HepG2 (cell line): Measurements from ENCODE around the gene MAPK4. TPM values are rescaled to one million over a fixed set of nuclear protein-coding genes. Genes with fewer than 3 reads are reported as not detected.

Experiments
- ATAC-seq: fragments of 200-7000 bp; cut with Tn5 transposase; 3 replicates; pipeline ENCODE4 v1.9.1; 2020; ENCODE audit warnings: mild to moderate bottlenecking, moderate library complexity
- BruUV-seq: library from RNA; stranded (reverse); fragments of 400-500 nt; replicated peaks from 2 replicates; lab custom pipeline; 2021; lab: Mats Ljungman, UMichigan
- CTCF ChIA-PET: fragments of 300-600 bp; formaldehyde crosslinking; extraction: SDS; loops from one replicate; lab custom pipeline; 2021; ENCODE audit warnings: low total read pairs, inconsistent platforms, low intra/inter-chr PET ratio; lab: Yijun Ruan, JAX
- POLR2A ChIA-PET: fragments of 350-600 bp; sonication (Branson Sonifier 250); formaldehyde crosslinking; loops from one replicate; lab custom pipeline; 2020; ENCODE audit warnings: antibody characterized with exemption, inconsistent platforms; lab: Yijun Ruan, JAX
- DNase-seq: peaks from one replicate; pipeline ENCODE4 v3.0.0-alpha.2; 2015; ENCODE audit warnings: low spot score
- FAIRE-seq: peaks from 3 replicates; lab custom pipeline; 2011; peaks lifted over from hg19 to GRCh38; lab: Jason Lieb, UNC
- H2AFZ ChIP-seq: one replicate; pipeline ENCODE4 v1.6.1; 2011; ENCODE audit warnings: low read length, inconsistent platforms
- H3K27ac ChIP-seq: fragments of 300-600 bp; 3 replicates; pipeline ENCODE4 v1.8.0; 2011; ENCODE audit warnings: mixed run types, mild to moderate bottlenecking, mixed read lengths, low read length, inconsistent platforms; ENCODE audit not compliant: insufficient read depth; ENCODE audit errors: extremely low read length
- H3K27me3 ChIP-seq, 2 experiments: fragments of 200-600 bp in 1 of 2; 2 replicates in 1 of 2; 3 replicates in 1 of 2; pipeline versions ENCODE4 v1.6.0 to v1.8.0; 2011; ENCODE audit warnings: low read length in 2 of 2, mild to moderate bottlenecking in 2 of 2, moderate library complexity in 2 of 2, inconsistent platforms in 1 of 2; ENCODE audit not compliant: insufficient read depth in 2 of 2, control insufficient read depth in 1 of 2
- H3K36me3 ChIP-seq, 2 experiments: fragments of 200-600 bp in 1 of 2; replicated peaks in 1 of 2; 2 replicates in 1 of 2; 3 replicates in 1 of 2; pipeline versions ENCODE4 v1.5.1 to v1.8.0; 2011; ENCODE audit warnings: low read length in 2 of 2, inconsistent platforms in 1 of 2; ENCODE audit not compliant: insufficient read depth in 2 of 2, control insufficient read depth in 1 of 2
- H3K4me1 ChIP-seq: 2 replicates; pipeline ENCODE4 v1.5.1; 2012; ENCODE audit warnings: low read length, inconsistent platforms; ENCODE audit not compliant: insufficient read depth
- H3K4me2 ChIP-seq: 2 replicates; pipeline ENCODE4 v1.6.0; 2011; ENCODE audit warnings: low read depth, low read length, inconsistent platforms
- H3K4me3 ChIP-seq, 3 experiments: fragments of 200-600 bp in 1 of 3; sonication (generic), shearing (Covaris generic) in 1 of 3; replicated peaks in 1 of 3; 2 replicates each; pipeline ENCODE4 v1.5.1; 2011 to 2016; ENCODE audit warnings: low read length in 3 of 3, inconsistent platforms in 2 of 3, low read depth in 2 of 3, mild to moderate bottlenecking in 2 of 3, control low read depth in 1 of 3, mixed read lengths in 1 of 3; ENCODE audit not compliant: insufficient read depth in 1 of 3
- H3K79me2 ChIP-seq: one replicate; pipeline ENCODE4 v1.6.1; 2011; ENCODE audit warnings: low read length, inconsistent platforms; ENCODE audit not compliant: insufficient read depth
- H3K9ac ChIP-seq: 2 replicates; pipeline ENCODE4 v1.6.0; 2011; ENCODE audit warnings: mild to moderate bottlenecking, low read depth, low read length, inconsistent platforms; ENCODE audit not compliant: insufficient read depth
- H3K9me3 ChIP-seq: 2 replicates; pipeline ENCODE4 v1.5.1; 2012; ENCODE audit warnings: mild to moderate bottlenecking, low read length
- H4K20me1 ChIP-seq: 2 replicates; pipeline ENCODE4 v1.6.0; 2011; ENCODE audit warnings: inconsistent platforms, mild to moderate bottlenecking, low read length, moderate library complexity; ENCODE audit not compliant: insufficient read depth
- MAX ChIP-seq: IDR thresholded peaks from 2 replicates; pipeline ENCODE4 v1.6.1; 2012; ENCODE audit warnings: inconsistent platforms
- PRDM10 ChIP-seq: sonication (generic); formaldehyde crosslinking; IDR thresholded peaks from 2 replicates; pipeline ENCODE4 v1.4.0; 2020; ENCODE audit warnings: low read depth, missing genetic modification reagents
- ZNF770 ChIP-seq: sonication (generic); formaldehyde crosslinking; IDR thresholded peaks from 2 replicates; pipeline ENCODE4 v1.5.0; 2020; ENCODE audit warnings: mild to moderate bottlenecking, missing genetic modification reagents
- WGBS: methylation state at CpG from one replicate; pipeline ENCODE4 v1.1.6; 2017; ENCODE audit warnings: low lambda C conversion rate; 5-methylcytosine and 5-hydroxymethylcytosine counted together
- in situ Hi-C: cut with HindIII; loops from 2 replicates; pipeline ENCODE4 v1.10.0; 2017; ENCODE audit warnings: low pct_unique_long_range_greater_than_20kb; ENCODE audit not compliant: extremely low pct_ligation_motif_present
- intact Hi-C: fragments of 100-400 bp; cut with micrococcal nuclease; formaldehyde crosslinking; loops from one replicate; pipeline ENCODE4 v1.10.0; 2022; ENCODE audit not compliant: unreplicated experiment
- polyA plus RNA-seq, 8 experiments: library from polyadenylated mRNA; depleted of rRNA in 3 of 8; stranded (reverse) in 7 of 8; unstranded in 1 of 8; fragments of >200 nt; fragmentation: Illumina TruSeq in 4 of 8; extraction: Trizol in 4 of 8; gene quantifications; 2 replicates each; pipeline versions ENCODE4 v1.2.1 to v1.2.3, GENCODE V29; 2011 to 2016; ENCODE audit warnings: low read depth in 4 of 8, missing spikeins in 1 of 8, mixed read lengths in 1 of 8; ENCODE audit not compliant: insufficient read depth in 1 of 8
- total RNA-seq, 5 experiments: library from RNA; depleted of rRNA; stranded (reverse); fragments of >200 nt; fragmentation: Illumina TruSeq; extraction: Trizol; gene quantifications; 2 replicates each; pipeline ENCODE4 v1.2.3, GENCODE V29; 2016; ENCODE audit warnings: low read depth in 1 of 5
- TF ChIP-seq, protein P1 (sequence below): sonication (generic); formaldehyde crosslinking; IDR thresholded peaks from 2 replicates; pipeline ENCODE4 v1.4.0; 2020; ENCODE audit warnings: missing genetic modification reagents, mild to moderate bottlenecking, borderline replicate concordance
- TF ChIP-seq, protein P2 (sequence below): fragments of 450-650 bp; IDR thresholded peaks from 2 replicates; pipeline ENCODE4 v1.6.1; 2016

MAPK4 gene
- total and polyA plus RNA-seq, 2 of the 13 experiments (the other 11 are each of a cell fraction or from before 2014, with no cell fraction given), result not detected

DNA sequence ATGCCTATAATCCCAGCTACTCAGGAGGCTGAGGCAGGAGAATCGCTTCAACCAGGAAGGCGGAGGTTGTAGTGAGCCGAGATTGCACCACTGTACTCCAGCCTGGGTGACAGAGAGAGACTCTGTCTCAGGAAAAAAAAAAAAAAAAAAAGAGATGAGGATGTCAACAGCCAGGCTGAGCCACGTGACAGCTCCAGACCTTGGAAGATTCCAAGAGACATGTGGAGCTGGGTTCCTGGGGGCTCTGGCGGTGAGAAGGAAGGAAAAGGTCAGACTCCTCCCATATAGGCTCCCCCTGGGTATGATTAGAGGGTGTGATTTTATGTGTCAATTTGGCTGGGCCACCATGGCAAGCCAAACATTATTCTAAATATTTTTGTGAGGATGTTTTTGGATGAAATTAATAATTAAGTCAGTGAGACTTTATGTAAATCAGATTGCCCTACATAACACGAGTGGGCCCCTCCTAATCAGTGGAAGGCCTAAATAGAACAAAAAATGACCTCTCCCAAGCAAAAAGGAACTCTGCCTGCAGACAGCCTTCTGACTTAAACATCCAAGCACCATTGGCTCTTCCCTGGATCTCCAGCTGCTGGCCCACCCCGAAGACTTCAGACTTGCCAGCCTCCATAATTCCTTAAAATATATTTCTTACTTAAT lies 178.3 kb downstream of the MAPK4 start:
- Histone ChIP-seq H4K20me1 (no peaks in the 10 kb centered on the region), H3K4me1 (peaks cover 29% of the 10 kb centered on the region), H3K79me2 (no peaks in the 10 kb centered on the region)
- intact Hi-C loops, result no loop called here
- CTCF ChIA-PET, result no interaction called here
- no TSS peak for BruUV-seq
- 16% methylated on average over 7 of the region's 7 CpGs for WGBS
- TF ChIP-seq MAX, result no peak
- TF ChIP-seq ZNF770 (CRISPR knock-in tag), result peak; percentile 80
- TF ChIP-seq, protein P1, sequence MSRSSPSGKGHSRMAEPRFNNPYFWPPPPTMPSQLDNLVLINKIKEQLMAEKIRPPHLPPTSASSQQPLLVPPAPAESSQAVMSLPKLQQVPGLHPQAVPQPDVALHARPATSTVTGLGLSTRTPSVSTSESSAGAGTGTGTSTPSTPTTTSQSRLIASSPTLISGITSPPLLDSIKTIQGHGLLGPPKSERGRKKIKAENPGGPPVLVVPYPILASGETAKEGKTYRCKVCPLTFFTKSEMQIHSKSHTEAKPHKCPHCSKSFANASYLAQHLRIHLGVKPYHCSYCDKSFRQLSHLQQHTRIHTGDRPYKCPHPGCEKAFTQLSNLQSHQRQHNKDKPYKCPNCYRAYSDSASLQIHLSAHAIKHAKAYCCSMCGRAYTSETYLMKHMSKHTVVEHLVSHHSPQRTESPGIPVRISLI, result peak; percentile 65
- TF ChIP-seq, protein P2, sequence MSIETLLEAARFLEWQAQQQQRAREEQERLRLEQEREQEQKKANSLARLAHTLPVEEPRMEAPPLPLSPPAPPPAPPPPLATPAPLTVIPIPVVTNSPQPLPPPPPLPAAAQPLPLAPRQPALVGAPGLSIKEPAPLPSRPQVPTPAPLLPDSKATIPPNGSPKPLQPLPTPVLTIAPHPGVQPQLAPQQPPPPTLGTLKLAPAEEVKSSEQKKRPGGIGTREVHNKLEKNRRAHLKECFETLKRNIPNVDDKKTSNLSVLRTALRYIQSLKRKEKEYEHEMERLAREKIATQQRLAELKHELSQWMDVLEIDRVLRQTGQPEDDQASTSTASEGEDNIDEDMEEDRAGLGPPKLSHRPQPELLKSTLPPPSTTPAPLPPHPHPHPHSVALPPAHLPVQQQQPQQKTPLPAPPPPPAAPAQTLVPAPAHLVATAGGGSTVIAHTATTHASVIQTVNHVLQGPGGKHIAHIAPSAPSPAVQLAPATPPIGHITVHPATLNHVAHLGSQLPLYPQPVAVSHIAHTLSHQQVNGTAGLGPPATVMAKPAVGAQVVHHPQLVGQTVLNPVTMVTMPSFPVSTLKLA, result peak; percentile 9; the same call in 1 of the 2 replicates
- peak; percentile 44; the same call in 1 of the 2 replicates for TF ChIP-seq PRDM10 (CRISPR knock-in tag)
- TF ChIP-seq, all 625 proteins: peak for 4
- in situ Hi-C loops, result no loop called here
- POLR2A ChIA-PET, result no interaction called here
- H3K9ac ChIP-seq, result no peak overlapping the region
- ATAC-seq (peak; percentile 34), FAIRE-seq (no peak), DNase-seq (no peak)
- H3K36me3 ChIP-seq, result no peaks in the 10 kb centered on the region
- no peaks in the 10 kb centered on the region for H3K27me3 ChIP-seq
- peak overlapping the region in 1 of 3 experiments; percentile 13; a peak in 1 of 6 replicates for H3K4me3 ChIP-seq
- no peaks in the 10 kb centered on the region for H3K9me3 ChIP-seq
- peak overlapping the region; percentile 58 for H3K4me2 ChIP-seq
- H2AFZ ChIP-seq, result no peak overlapping the region
- H3K27ac ChIP-seq, result no peak overlapping the region
